ENCODE results near the gene ZNF414. TPM values are rescaled to one million over a fixed set of nuclear protein-coding genes. Genes with fewer than 3 reads are reported as not detected.

The ZNF414 gene
- total and polyA plus RNA-seq, 9 of the 15 experiments (the other 6 are each of a cell fraction or from before 2014, with no cell fraction given) = 0.03 to 27.2 (median 2.2) TPM; not detected in 2

DNA sequence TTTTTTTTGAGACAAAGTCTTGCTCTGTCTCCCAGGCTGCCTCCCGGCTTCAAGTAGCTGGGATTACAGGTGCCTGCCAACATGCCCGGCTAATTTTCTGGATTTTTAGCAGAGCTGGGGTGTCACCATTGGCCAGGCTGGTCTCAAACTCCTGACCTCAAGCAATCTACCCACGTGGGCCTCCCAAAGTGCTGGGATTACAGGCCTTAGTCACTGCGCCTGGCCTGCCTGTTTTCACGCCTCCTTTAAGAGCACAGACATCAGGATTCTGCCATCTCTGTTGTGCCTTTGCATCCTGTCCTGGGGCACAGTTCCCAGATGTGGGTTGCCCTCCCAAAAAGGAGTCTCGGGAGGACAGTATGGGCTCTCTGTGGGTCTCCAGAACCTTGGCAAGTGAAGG, 9.0 kb downstream of the ZNF414 start (continued):
- no peak for TF ChIP-seq ZFPM2 (CRISPR knock-in tag; IDR thresholded peaks at IDR 0.05)
- no peak for TF ChIP-seq MCM2 (IDR thresholded peaks at IDR 0.05; ENCODE audit: low read depth)
- TF ChIP-seq CBX3 (IDR thresholded peaks at IDR 0.05; ENCODE audit: borderline replicate concordance in 1 of 2, low read length in 2 of 2) = no peak
- TF ChIP-seq MNT (conservative IDR thresholded peaks at IDR 0.05) = no peak
- TF ChIP-seq L3MBTL2 (IDR thresholded peaks at IDR 0.05) = peak; percentile 43
- no peak for TF ChIP-seq FOXK2 (conservative IDR thresholded peaks at IDR 0.05 in 1 of 2, IDR thresholded peaks at IDR 0.05 in 1 of 2; ENCODE audit: low read depth in 2 of 2)
- no peak for TF ChIP-seq CBX1 (IDR thresholded peaks at IDR 0.05; ENCODE audit: low read depth)
- no peak for TF ChIP-seq RBBP5 (IDR thresholded peaks at IDR 0.05; ENCODE audit: borderline replicate concordance, insufficient read depth, low read length, poor library complexity, severe bottlenecking)

GRCh38 chr19:8504171-8504570, 9.8 kb downstream of the ZNF414 start:
- Histone ChIP-seq H3K4me3 (no peak overlapping the region), H3K4me1 (replicated peaks in 1 of 2; ENCODE audit: control insufficient read depth in 2 of 2, insufficient read depth in 2 of 2, low read length in 2 of 2) (peaks cover 12 to 51% of the 10 kb centered on the region in 2 experiments; a peak in 4 of 5 replicates), H3K27ac (ENCODE audit: extremely low read depth, low read depth, low read length) (no peak overlapping the region), H3K9me3 (replicated peaks; ENCODE audit: control insufficient read depth, insufficient read depth, low read depth, low read length) (no peaks in the 10 kb centered on the region), H2AFZ (ENCODE audit: low read depth, low read length) (no peak overlapping the region), H4K20me1 (replicated peaks; ENCODE audit: control insufficient read depth, insufficient read depth, low read length) (no peaks in the 10 kb centered on the region), H3K27me3 (ENCODE audit: control insufficient read depth in 2 of 2, insufficient read depth in 2 of 2, low read length in 2 of 2) (no peaks in the 10 kb centered on the region), H3K9ac (ENCODE audit: insufficient read depth in 1 of 2, low read depth in 2 of 2, low read length in 2 of 2) (no peak overlapping the region; a peak in 1 of 4 replicates), H3K36me3 (ENCODE audit: control insufficient read depth, insufficient read depth, low read length) (no peaks in the 10 kb centered on the region), H3K9me1 (ENCODE audit: control insufficient read depth, insufficient read depth, low read length) (no peaks in the 10 kb centered on the region), H3K4me2 (ENCODE audit: insufficient read depth, low read length) (no peak overlapping the region), H3K79me2 (ENCODE audit: control insufficient read depth, insufficient read depth, low read length) (no peaks in the 10 kb centered on the region)
- peak; percentile 68 for FAIRE-seq
- intact Hi-C loops (cut with micrococcal nuclease) (no loop called here), in situ Hi-C loops (cut with MboI) (no loop called here)
- BruUV-seq (replicated peaks) = no TSS peak
- 2% methylated on average over 4 of the region's 7 CpGs for WGBS (ENCODE audit: insufficient coverage, low coverage, missing lambda C conversion rate)
- peak; percentile 27 for ATAC-seq
- ChIA-PET CTCF (ENCODE audit: low intra/inter-chr PET ratio) (interaction anchor here (0.6 kb wide), 2 partner anchors 75 to 238 kb away, joined by 3 to 5 read pairs; no protein-coding TSS in a partner anchor), POLR2A (interaction anchor here (0.6 to 1.0 kb wide), 3 partner anchors 9 to 38 kb away, joined by 3 to 4 read pairs (median 3); partner anchors contain the start of gene ZNF414)
- peak; percentile 50 to 72 (median 58) for DNase-seq (ENCODE audit: extremely low read depth in 1 of 4, low spot score in 3 of 4)
- no peak for TF ChIP-seq PHF8 (IDR thresholded peaks at IDR 0.05; ENCODE audit: borderline replicate concordance, low read length)
- no peak for TF ChIP-seq CBX2 (IDR thresholded peaks at IDR 0.05; ENCODE audit: insufficient read depth, low read length, poor library complexity, severe bottlenecking)
- peak; percentile 55 for TF ChIP-seq CBFA2T2 (conservative IDR thresholded peaks at IDR 0.05)
- TF ChIP-seq GABPB2 (CRISPR knock-in tag; conservative IDR thresholded peaks at IDR 0.05) = no peak
- TF ChIP-seq HDAC2 (IDR thresholded peaks at IDR 0.05) = peak; percentile 63; the same call in 1 of the 2 replicates
- TF ChIP-seq, protein P1, sequence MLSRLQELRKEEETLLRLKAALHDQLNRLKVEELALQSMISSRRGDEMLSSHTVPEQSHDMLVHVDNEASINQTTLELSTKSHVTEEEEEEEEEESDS (CRISPR knock-in tag; IDR thresholded peaks at IDR 0.05) = no peak
- TF ChIP-seq MTA1 (IDR thresholded peaks at IDR 0.05; ENCODE audit: borderline replicate concordance) = 0 out of 2 replicates have a peak, but pooled peaks have one; percentile 42
- no peak for TF ChIP-seq ZC3H8 (IDR thresholded peaks at IDR 0.05)
- no peak for TF ChIP-seq SRSF9 (IDR thresholded peaks at IDR 0.05; ENCODE audit: borderline replicate concordance, low read depth, low read length)
- TF ChIP-seq ZBTB7A (IDR thresholded peaks at IDR 0.05; ENCODE audit: borderline replicate concordance, control insufficient read depth, low read depth, low read length) = 0 out of 2 replicates have a peak, but pooled peaks have one; percentile 17
- 0 out of 2 replicates have a peak, but pooled peaks have one; percentile 31 for TF ChIP-seq SMAD4 (CRISPR knock-in tag; conservative IDR thresholded peaks at IDR 0.05)
- TF ChIP-seq TFAP4 (CRISPR knock-in tag; IDR thresholded peaks at IDR 0.05; ENCODE audit: borderline replicate concordance) = 0 out of 2 replicates have a peak, but pooled peaks have one; percentile 30

Data from K562 (cell line).